LNCAP (cell line): Measurements from ENCODE around the gene CORO2B.

Source experiments
- TF ChIP-seq, protein P1 (sequence below): fragments of 450-650 bp; IDR thresholded peaks from 2 replicates; pipeline ENCODE4 v1.5.1; 2017; ENCODE audit warnings: mild to moderate bottlenecking

Gene CORO2B

DNA sequence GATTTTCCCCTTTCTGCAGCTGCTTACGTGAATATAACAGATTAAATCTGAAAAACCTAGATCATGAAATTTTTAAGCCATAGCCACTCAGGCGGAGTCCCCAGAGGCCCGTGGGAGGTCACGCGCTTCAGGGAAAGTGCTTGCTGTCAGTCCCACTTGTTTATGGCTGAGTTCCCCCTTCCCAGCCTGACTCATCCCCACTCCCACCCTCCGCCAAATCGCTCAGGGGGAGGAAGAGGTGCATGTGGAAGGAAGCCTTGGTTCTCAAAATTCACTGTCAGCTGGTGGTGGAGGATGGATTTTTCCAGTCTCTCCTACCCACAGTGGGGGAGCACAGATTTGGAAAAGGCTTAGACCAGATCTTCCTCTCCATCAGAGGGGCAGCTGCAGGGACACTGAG is 67.4 kb downstream of the CORO2B start:
- TF ChIP-seq, protein P1, sequence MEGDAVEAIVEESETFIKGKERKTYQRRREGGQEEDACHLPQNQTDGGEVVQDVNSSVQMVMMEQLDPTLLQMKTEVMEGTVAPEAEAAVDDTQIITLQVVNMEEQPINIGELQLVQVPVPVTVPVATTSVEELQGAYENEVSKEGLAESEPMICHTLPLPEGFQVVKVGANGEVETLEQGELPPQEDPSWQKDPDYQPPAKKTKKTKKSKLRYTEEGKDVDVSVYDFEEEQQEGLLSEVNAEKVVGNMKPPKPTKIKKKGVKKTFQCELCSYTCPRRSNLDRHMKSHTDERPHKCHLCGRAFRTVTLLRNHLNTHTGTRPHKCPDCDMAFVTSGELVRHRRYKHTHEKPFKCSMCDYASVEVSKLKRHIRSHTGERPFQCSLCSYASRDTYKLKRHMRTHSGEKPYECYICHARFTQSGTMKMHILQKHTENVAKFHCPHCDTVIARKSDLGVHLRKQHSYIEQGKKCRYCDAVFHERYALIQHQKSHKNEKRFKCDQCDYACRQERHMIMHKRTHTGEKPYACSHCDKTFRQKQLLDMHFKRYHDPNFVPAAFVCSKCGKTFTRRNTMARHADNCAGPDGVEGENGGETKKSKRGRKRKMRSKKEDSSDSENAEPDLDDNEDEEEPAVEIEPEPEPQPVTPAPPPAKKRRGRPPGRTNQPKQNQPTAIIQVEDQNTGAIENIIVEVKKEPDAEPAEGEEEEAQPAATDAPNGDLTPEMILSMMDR, result no peak

DNA sequence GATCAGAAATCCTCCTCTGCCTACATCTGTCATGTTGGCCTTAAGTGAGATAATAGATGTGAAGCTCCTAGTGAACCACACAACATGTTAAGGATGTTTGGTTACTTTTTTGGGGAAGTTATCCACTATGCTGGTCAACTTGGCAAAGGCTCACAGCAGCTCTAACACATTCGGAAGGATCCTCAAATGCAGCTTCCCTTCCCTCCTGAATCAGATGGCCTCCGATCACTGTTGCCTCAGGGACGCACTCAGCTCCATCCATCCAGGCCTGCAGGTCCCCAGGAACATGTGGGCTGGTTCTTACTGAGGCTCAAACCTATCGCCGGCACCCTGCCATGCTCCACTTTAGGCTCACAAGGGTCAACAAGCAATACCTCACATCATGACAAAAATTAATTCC is 67.9 kb downstream of the CORO2B start:
- TF ChIP-seq, protein P1, result no peak

DNA sequence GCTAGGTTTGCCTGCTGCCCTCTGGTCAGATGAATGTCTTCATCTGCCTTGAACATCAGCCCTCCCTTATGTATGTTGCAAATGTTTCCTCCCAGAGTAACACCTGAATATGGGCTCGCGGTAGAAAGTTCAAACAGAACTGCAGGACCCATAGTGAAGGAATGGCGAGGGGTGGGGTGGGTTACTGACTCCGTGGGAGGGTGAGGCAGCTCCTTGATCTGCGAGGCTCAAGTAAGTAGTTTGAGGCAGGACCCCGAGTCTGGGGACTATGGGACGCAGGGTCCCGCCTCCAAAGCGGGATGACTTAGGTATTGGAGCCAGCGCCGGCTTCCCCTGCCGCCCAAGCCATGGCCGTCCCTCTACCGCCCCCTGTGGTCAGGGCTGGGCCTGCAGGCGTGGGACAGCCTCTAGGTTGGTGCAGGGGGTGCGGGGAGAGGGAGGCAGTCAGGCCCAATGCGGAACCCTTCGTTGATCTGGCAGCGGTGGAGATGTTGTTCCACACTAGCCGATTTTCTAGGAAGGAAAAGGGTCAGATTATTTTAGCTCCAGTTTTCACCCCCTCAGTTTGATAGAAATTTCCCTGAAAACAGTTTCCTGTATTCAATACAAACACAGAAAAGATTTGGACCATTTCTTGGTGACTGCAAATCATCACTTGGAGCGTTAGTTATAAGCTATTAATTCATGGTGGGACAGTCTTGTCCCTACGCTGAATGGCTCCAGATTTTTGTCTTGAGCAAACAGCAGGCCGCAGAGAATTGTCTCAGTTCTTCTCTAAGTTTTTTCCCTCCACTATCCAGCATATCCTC is 72.3 kb downstream of the CORO2B start:
- TF ChIP-seq, protein P1, result peak; percentile 76

DNA sequence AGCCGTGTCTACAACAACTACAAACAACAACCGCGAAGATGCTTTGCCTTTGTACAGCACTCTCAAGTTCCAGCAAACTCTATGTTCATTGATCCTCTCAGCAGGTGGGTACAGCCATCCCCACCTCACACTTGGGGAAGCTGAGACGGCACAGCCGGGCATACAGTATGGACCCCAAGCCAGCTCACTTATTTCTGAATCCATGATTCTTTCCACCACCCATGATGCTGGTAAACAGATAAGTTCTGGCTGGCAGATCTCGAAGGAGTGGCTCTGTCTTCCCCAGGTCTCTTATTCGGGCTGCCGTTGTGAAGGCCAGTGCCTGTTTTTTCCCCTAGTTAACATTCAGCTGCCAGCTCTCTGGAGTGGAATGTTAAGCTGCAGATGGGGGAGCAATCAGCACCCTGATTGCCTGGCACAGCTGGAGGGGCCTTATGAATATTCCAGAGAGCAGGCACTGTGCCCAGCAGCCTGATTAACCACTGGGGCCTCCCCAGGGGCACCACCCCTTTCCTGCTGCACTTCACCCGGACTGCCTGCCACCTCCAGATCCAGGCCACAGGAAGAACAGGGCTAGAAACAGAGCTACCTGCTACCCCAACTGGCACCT is 73.2 kb downstream of the CORO2B start:
- TF ChIP-seq, protein P1, result no peak

DNA sequence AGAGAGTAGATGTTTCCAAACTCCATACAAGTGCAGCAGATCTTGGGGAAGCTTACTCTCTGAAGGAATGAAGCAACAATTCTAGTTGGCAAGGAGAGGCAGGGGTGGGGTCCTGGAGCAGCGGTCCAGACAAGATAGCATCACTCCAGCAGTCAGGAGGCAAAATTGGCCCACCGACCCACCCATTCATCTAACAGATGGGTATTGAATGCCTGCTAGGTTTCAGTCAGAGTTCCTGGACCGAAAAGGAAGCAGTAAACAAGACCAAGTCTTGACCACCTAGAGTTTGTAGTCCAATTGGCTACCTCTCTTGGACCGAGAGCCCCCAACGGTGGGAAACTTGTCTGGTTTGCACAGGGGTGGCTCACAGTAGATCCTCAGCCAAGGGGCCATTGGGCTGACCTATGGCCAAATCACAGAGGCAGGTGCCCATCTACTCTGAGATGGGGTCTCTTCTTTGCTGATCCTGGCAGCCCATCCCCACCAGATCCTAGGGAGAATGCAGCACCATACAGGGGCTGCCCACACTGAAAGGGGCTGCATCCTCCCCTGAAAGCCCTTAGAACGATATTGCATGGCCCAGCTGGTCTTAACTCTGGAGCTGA is 74.3 kb downstream of the CORO2B start:
- TF ChIP-seq, protein P1, result no peak

DNA sequence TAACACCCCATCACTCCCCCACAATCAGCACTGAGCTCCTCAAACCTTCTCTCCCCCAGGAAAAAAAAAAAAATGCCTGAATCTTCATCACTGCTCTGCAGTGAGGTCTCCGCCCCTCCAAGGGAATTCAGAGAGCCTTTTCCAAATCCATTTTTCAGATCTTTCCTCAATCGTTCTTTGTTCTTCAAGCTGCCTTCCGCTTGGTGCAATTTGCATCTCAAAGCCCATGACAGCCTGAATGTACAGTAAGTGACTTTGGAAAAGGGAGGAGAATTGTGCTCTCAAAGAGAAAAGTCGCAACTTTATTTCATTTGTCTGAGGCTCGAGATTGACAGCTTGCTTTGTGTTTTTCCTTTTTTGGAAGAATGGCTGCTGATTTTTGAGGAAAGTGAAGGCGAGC is 75.0 kb downstream of the CORO2B start:
- TF ChIP-seq, protein P1, result no peak

DNA sequence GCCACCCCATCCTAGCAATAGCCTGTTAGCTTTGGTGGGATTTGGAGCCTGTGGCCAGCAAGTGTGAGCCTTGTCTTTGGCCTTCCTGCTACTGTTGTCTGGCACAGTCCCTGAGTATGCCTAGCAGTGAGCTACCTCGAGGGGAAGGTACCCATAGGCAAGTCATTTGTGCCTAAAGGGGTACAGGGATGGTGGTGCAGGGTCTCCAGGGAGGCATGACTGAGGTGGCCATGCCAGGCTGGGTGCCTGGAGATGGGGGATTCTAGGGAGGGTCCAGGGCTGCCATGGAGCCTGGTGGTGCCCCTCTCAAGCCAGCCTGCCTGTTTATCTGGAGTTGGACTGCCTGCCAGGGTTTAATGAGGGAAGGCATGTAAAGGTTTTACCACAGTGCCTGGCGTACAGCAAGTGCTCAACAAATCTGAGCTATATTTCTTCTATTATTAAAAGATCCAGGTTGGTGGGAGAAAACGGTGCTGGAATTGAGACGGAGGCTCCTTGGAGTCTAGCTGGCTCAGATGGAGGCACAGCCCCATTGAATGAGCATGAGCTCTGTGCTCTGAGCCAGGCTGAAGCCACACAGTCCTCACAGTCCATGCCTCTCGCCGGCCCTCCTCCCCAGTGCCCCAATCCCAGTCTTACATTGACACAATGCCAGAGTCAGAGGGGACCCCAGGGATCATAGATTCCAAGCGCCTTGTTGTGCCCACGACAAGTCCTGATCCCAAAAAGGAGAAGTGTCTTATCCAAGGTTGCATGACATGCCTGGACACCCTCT is 76.2 kb downstream of the CORO2B start:
- TF ChIP-seq, protein P1, result no peak
